ENCODE results near the gene MRPL40. TPM values are rescaled to one million over a fixed set of nuclear protein-coding genes. Genes with fewer than 3 reads are reported as not detected.

The MRPL40 gene
- polyA plus RNA-seq, 1 donor from 2014 or later = 32.5 TPM

- no peak overlapping the region for H3K4me3 ChIP-seq (ENCODE audit: low read length)
- no peak overlapping the region for H3K27ac ChIP-seq (ENCODE audit: low read length)
- H3F3A ChIP-seq (ENCODE audit: insufficient read depth, low read length, poor library complexity, severe bottlenecking) = no peaks in the 10 kb centered on the region
- no peaks in the 10 kb centered on the region for H3K27me3 ChIP-seq (ENCODE audit: insufficient read depth, low read depth, low read length)
- H3K9me2 ChIP-seq (ENCODE audit: insufficient read depth, low read length) = no peaks in the 10 kb centered on the region
- H3K9ac ChIP-seq (ENCODE audit: low read length) = no peak overlapping the region
- no peak overlapping the region for H3K4me2 ChIP-seq (ENCODE audit: low read length)
- no peaks in the 10 kb centered on the region for H3K9me3 ChIP-seq (ENCODE audit: low read length)
- peaks cover 9% of the 10 kb centered on the region for H3K36me3 ChIP-seq (ENCODE audit: insufficient read depth, low read length)
- peaks cover 19% of the 10 kb centered on the region for H3K79me2 ChIP-seq (replicated peaks; ENCODE audit: insufficient read depth, low read length)
- TF ChIP-seq, protein P1, sequence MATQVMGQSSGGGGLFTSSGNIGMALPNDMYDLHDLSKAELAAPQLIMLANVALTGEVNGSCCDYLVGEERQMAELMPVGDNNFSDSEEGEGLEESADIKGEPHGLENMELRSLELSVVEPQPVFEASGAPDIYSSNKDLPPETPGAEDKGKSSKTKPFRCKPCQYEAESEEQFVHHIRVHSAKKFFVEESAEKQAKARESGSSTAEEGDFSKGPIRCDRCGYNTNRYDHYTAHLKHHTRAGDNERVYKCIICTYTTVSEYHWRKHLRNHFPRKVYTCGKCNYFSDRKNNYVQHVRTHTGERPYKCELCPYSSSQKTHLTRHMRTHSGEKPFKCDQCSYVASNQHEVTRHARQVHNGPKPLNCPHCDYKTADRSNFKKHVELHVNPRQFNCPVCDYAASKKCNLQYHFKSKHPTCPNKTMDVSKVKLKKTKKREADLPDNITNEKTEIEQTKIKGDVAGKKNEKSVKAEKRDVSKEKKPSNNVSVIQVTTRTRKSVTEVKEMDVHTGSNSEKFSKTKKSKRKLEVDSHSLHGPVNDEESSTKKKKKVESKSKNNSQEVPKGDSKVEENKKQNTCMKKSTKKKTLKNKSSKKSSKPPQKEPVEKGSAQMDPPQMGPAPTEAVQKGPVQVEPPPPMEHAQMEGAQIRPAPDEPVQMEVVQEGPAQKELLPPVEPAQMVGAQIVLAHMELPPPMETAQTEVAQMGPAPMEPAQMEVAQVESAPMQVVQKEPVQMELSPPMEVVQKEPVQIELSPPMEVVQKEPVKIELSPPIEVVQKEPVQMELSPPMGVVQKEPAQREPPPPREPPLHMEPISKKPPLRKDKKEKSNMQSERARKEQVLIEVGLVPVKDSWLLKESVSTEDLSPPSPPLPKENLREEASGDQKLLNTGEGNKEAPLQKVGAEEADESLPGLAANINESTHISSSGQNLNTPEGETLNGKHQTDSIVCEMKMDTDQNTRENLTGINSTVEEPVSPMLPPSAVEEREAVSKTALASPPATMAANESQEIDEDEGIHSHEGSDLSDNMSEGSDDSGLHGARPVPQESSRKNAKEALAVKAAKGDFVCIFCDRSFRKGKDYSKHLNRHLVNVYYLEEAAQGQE (IDR thresholded peaks at IDR 0.05; ENCODE audit: borderline replicate concordance) = no peak
- TF ChIP-seq SMC3 (conservative IDR thresholded peaks at IDR 0.05; ENCODE audit: poor library complexity) (no peak), TAF1 (IDR thresholded peaks at IDR 0.05; ENCODE audit: low read depth) (no peak), POLR2AphosphoS5 (IDR thresholded peaks at IDR 0.05) (no peak), RAD21 (conservative IDR thresholded peaks at IDR 0.05) (no peak), EP300 (conservative IDR thresholded peaks at IDR 0.05; ENCODE audit: poor library complexity, severe bottlenecking) (no peak), EZH2 (IDR thresholded peaks at IDR 0.05; ENCODE audit: borderline replicate concordance, insufficient read depth, low read length, poor library complexity, severe bottlenecking) (no peak), MXI1 (conservative IDR thresholded peaks at IDR 0.05; ENCODE audit: poor library complexity, severe bottlenecking) (no peak)
- TF ChIP-seq, protein P2, sequence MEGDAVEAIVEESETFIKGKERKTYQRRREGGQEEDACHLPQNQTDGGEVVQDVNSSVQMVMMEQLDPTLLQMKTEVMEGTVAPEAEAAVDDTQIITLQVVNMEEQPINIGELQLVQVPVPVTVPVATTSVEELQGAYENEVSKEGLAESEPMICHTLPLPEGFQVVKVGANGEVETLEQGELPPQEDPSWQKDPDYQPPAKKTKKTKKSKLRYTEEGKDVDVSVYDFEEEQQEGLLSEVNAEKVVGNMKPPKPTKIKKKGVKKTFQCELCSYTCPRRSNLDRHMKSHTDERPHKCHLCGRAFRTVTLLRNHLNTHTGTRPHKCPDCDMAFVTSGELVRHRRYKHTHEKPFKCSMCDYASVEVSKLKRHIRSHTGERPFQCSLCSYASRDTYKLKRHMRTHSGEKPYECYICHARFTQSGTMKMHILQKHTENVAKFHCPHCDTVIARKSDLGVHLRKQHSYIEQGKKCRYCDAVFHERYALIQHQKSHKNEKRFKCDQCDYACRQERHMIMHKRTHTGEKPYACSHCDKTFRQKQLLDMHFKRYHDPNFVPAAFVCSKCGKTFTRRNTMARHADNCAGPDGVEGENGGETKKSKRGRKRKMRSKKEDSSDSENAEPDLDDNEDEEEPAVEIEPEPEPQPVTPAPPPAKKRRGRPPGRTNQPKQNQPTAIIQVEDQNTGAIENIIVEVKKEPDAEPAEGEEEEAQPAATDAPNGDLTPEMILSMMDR (IDR thresholded peaks at IDR 0.05; ENCODE audit: poor library complexity, severe bottlenecking) = no peak
- H4K20me1 ChIP-seq (ENCODE audit: insufficient read depth) = peaks cover 5% of the 10 kb centered on the region
- no peak overlapping the region for H2AFZ ChIP-seq (ENCODE audit: low read depth, low read length)
Measured at GRCh38 chr22:19434401-19434800, 2.1 kb downstream of the MRPL40 start.

DNA sequence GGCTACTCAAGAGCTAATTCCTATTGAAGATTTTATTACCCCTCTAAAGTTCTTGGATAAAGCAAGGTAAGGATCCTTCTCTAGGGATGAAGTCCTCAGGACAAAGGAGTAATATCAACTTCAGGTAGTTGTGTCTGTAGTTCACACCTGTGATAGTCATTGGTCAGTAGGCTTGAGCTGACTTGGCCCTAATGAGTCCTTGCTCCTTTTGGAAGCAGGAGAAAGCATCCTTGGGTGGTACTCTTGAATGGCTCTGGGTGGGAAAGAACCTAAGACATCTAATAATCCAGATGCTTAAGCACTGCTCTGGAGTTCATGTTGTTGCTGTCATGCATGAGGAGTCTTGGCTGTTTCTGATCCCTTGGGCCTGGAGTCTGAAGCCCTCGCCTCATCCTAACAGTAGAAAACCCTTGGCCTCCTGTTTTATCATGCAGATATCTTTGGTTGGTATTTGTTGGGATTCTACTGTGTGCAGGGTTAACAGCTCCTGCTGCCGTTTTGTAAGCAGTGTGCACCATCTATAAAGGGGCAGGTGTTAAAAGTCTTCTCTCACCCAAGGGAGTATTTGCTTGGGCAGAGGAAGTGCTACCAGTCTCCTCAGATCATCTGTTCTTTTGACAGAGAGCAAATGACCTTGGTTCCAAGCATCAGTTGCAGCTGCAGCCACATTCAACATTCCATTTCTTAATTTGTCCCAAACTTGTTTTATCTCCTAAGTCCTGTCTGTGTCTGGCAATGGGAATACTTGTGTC, 2.7 kb downstream of the MRPL40 start:
- H4K20me1 ChIP-seq (ENCODE audit: insufficient read depth) = peaks cover under 1% of the 10 kb centered on the region
- no peak overlapping the region for H3K27ac ChIP-seq (ENCODE audit: low read length)
- no peak overlapping the region for H3K4me3 ChIP-seq (ENCODE audit: low read length)
- no peak overlapping the region for H3K9ac ChIP-seq (ENCODE audit: low read length)
- H2AFZ ChIP-seq (ENCODE audit: low read depth, low read length) = no peak overlapping the region
- TF ChIP-seq POLR2AphosphoS5 (IDR thresholded peaks at IDR 0.05) = no peak
- no peak for TF ChIP-seq SMC3 (conservative IDR thresholded peaks at IDR 0.05; ENCODE audit: poor library complexity)
- TF ChIP-seq, protein P2 (IDR thresholded peaks at IDR 0.05; ENCODE audit: poor library complexity, severe bottlenecking) = no peak
- no peak for TF ChIP-seq TAF1 (IDR thresholded peaks at IDR 0.05; ENCODE audit: low read depth)
- TF ChIP-seq EP300 (conservative IDR thresholded peaks at IDR 0.05; ENCODE audit: poor library complexity, severe bottlenecking) = no peak
- no peak for TF ChIP-seq MXI1 (conservative IDR thresholded peaks at IDR 0.05; ENCODE audit: poor library complexity, severe bottlenecking)
- TF ChIP-seq RAD21 (conservative IDR thresholded peaks at IDR 0.05) = no peak
- TF ChIP-seq EZH2 (IDR thresholded peaks at IDR 0.05; ENCODE audit: borderline replicate concordance, insufficient read depth, low read length, poor library complexity, severe bottlenecking) = no peak
- TF ChIP-seq, protein P1 (IDR thresholded peaks at IDR 0.05; ENCODE audit: borderline replicate concordance) = no peak
- H3K36me3 ChIP-seq (ENCODE audit: insufficient read depth, low read length) = peaks cover 9% of the 10 kb centered on the region
- H3K9me3 ChIP-seq (ENCODE audit: low read length) = no peaks in the 10 kb centered on the region
- H3K79me2 ChIP-seq (replicated peaks; ENCODE audit: insufficient read depth, low read length) = peaks cover 15% of the 10 kb centered on the region
- H3F3A ChIP-seq (ENCODE audit: insufficient read depth, low read length, poor library complexity, severe bottlenecking) = no peaks in the 10 kb centered on the region
- H3K4me2 ChIP-seq (ENCODE audit: low read length) = no peak overlapping the region
- no peaks in the 10 kb centered on the region for H3K27me3 ChIP-seq (ENCODE audit: insufficient read depth, low read depth, low read length)
- H3K9me2 ChIP-seq (ENCODE audit: insufficient read depth, low read length) = no peaks in the 10 kb centered on the region
